Liver (tissue), 9 donors: ENCODE results near the gene RNF144B. TPM values are rescaled to one million over a fixed set of nuclear protein-coding genes. Genes with fewer than 3 reads are reported as not detected.

ENCODE experiments used
- DNase-seq: peaks from one replicate; pipeline ENCODE4 v3.0.0-alpha.2; 2017; ENCODE audit warnings: low spot score
- H3K27ac ChIP-seq, 2 donors: one replicate each; pipeline ENCODE4 v1.7.0; 2013; ENCODE audit warnings: inconsistent platforms in 2 of 2, low read length in 2 of 2, control low read depth in 1 of 2, low read depth in 1 of 2, mild to moderate bottlenecking in 1 of 2
- H3K27me3 ChIP-seq, 4 donors: one replicate each; pipeline versions ENCODE4 v1.6.1 to v1.7.0; 2013; ENCODE audit warnings: low read length in 3 of 4, inconsistent platforms in 1 of 4, mild to moderate bottlenecking in 1 of 4, moderate library complexity in 1 of 4; ENCODE audit not compliant: control insufficient read depth in 4 of 4, insufficient read depth in 4 of 4
- H3K36me3 ChIP-seq, 4 donors: one replicate each; pipeline versions ENCODE4 v1.6.1 to v1.7.0; 2013; ENCODE audit warnings: low read length in 3 of 4, mild to moderate bottlenecking in 3 of 4, low read depth in 1 of 4, moderate library complexity in 1 of 4; ENCODE audit not compliant: control insufficient read depth in 4 of 4, insufficient read depth in 3 of 4
- H3K4me1 ChIP-seq, 4 donors: one replicate each; pipeline versions ENCODE4 v1.6.1 to v1.7.0; 2013; ENCODE audit warnings: low read length in 3 of 4, mild to moderate bottlenecking in 3 of 4, moderate library complexity in 1 of 4; ENCODE audit not compliant: control insufficient read depth in 4 of 4, insufficient read depth in 4 of 4
- H3K4me3 ChIP-seq, 3 donors: one replicate each; pipeline versions ENCODE4 v1.6.1 to v1.7.0; 2013; ENCODE audit warnings: low read length in 3 of 3, control low read depth in 1 of 3, low read depth in 1 of 3, mild to moderate bottlenecking in 1 of 3
- H3K9ac ChIP-seq, 2 donors: one replicate each; pipeline ENCODE4 v1.7.0; 2013; ENCODE audit warnings: low read length in 2 of 2, mild to moderate bottlenecking in 2 of 2, moderate library complexity in 2 of 2, control low read depth in 1 of 2, low read depth in 1 of 2
- H3K9me3 ChIP-seq, 4 donors: one replicate each; pipeline versions ENCODE4 v1.6.1 to v1.7.0; 2013; ENCODE audit warnings: low read length in 3 of 4; ENCODE audit not compliant: control insufficient read depth in 4 of 4
- ATF3 ChIP-seq: IDR thresholded peaks from 2 replicates; pipeline ENCODE4 v1.6.1; 2016; ENCODE audit warnings: antibody characterized with exemption
- CTCF ChIP-seq: fragments of 150-350 bp; IDR thresholded peaks from 2 replicates; pipeline ENCODE4 v1.5.1; 2017; ENCODE audit warnings: improper control_type of control experiment, low read depth, low read length; ENCODE audit not compliant: missing input control
- EGR1 ChIP-seq, 2 donors: IDR thresholded peaks; 2 replicates each; pipeline ENCODE4 v1.6.1; 2016 to 2018; ENCODE audit warnings: antibody characterized with exemption in 2 of 2, low read depth in 2 of 2
- FOXA1 ChIP-seq: IDR thresholded peaks from 2 replicates; pipeline ENCODE4 v1.6.1; 2016; ENCODE audit warnings: antibody characterized with exemption
- FOXA2 ChIP-seq: IDR thresholded peaks from 2 replicates; pipeline ENCODE4 v1.6.1; 2016; ENCODE audit warnings: antibody characterized with exemption
- GABPA ChIP-seq, 2 donors: IDR thresholded peaks in 1 of 2; conservative IDR thresholded peaks in 1 of 2; 2 replicates each; pipeline ENCODE4 v1.6.1; 2016; ENCODE audit warnings: antibody characterized with exemption in 2 of 2, mild to moderate bottlenecking in 1 of 2, moderate library complexity in 1 of 2
- HNF4A ChIP-seq, 2 donors: conservative IDR thresholded peaks; 2 replicates each; pipeline ENCODE4 v1.6.1; 2016; ENCODE audit warnings: antibody characterized with exemption in 2 of 2, mild to moderate bottlenecking in 2 of 2
- HNF4G ChIP-seq: IDR thresholded peaks from 2 replicates; pipeline ENCODE4 v1.6.1; 2016; ENCODE audit warnings: antibody characterized with exemption
- JUND ChIP-seq, 2 donors: IDR thresholded peaks; 2 replicates each; pipeline ENCODE4 v1.6.1; 2016; ENCODE audit warnings: antibody characterized with exemption in 2 of 2
- NR2F2 ChIP-seq: IDR thresholded peaks from 2 replicates; pipeline ENCODE4 v1.6.1; 2016; ENCODE audit warnings: antibody characterized with exemption
- RAD21 ChIP-seq, 2 donors: IDR thresholded peaks; 2 replicates each; pipeline ENCODE4 v1.6.1; 2016; ENCODE audit warnings: antibody characterized with exemption in 2 of 2, mild to moderate bottlenecking in 2 of 2
- REST ChIP-seq: IDR thresholded peaks from 2 replicates; pipeline ENCODE4 v1.6.1; 2016; ENCODE audit warnings: antibody characterized with exemption, mild to moderate bottlenecking
- RXRA ChIP-seq, 2 donors: IDR thresholded peaks; 2 replicates each; pipeline ENCODE4 v1.6.1; 2017 to 2018; ENCODE audit warnings: antibody characterized with exemption in 2 of 2, mild to moderate bottlenecking in 1 of 2
- SP1 ChIP-seq: IDR thresholded peaks from 2 replicates; pipeline ENCODE4 v1.6.1; 2018; ENCODE audit warnings: antibody characterized with exemption, mild to moderate bottlenecking
- TAF1 ChIP-seq: conservative IDR thresholded peaks from 2 replicates; pipeline ENCODE4 v1.6.1; 2016; ENCODE audit warnings: antibody characterized with exemption, mild to moderate bottlenecking
- YY1 ChIP-seq: IDR thresholded peaks from 2 replicates; pipeline ENCODE4 v1.6.1; 2016; ENCODE audit warnings: antibody characterized with exemption, mild to moderate bottlenecking
- ZBTB33 ChIP-seq: IDR thresholded peaks from 2 replicates; pipeline ENCODE4 v1.6.1; 2016; ENCODE audit warnings: antibody characterized with exemption
- WGBS: extraction: QIAGEN DNeasy Blood & Tissue Kit; methylation state at CpG from one replicate; pipeline ENCODE4 v1.1.7; 2013; 5-methylcytosine and 5-hydroxymethylcytosine counted together
- polyA plus RNA-seq, 2 donors: library from polyadenylated mRNA; stranded (reverse) in 1 of 2; unstranded in 1 of 2; fragments of 200-250 nt in 1 of 2; fragments of >200 nt in 1 of 2; fragmentation: Nextera tagmentation in 1 of 2; extraction: Ambion mirVana in 1 of 2; gene quantifications; one replicate each; pipeline versions ENCODE4 v1.2.1 to v1.2.3, GENCODE V29; 2013 to 2015
- total RNA-seq, 2 donors: library from RNA; depleted of rRNA; stranded (reverse); fragments of >200 nt; gene quantifications; one replicate each; pipeline ENCODE4 v1.2.3, GENCODE V29; 2014
- TF ChIP-seq, protein P1 (sequence below): IDR thresholded peaks from 2 replicates; pipeline ENCODE4 v1.6.1; 2016; ENCODE audit warnings: antibody characterized with exemption
- donor health status: healthy.
- donor health status: healthy.
- donor health status: healthy.
- donor health status: healthy.
- donor health status: healthy.

Gene RNF144B
- total and polyA plus RNA-seq, 4 donors, result 3.0 to 15.1 (median 7.6) TPM

- TF ChIP-seq CTCF, result no peak
- TF ChIP-seq JUND (IDR thresholded peaks at IDR 0.05), result no peak
Measured at GRCh38 chr6:18514180-18514579, 127.0 kb downstream of the RNF144B start (continued).

GRCh38 chr6:18515767-18516166 is 128.6 kb downstream of the RNF144B start:
- H3K4me3 ChIP-seq, result no peak overlapping the region
- peaks cover 3 to 12% (median 9%) of the 10 kb centered on the region in 4 donors for H3K4me1 ChIP-seq
- H3K9me3 ChIP-seq, result no peaks in the 10 kb centered on the region
- WGBS, result 84% methylated on average over 1 of the region's 1 CpG
- H3K9ac ChIP-seq, result no peak overlapping the region
- H3K36me3 ChIP-seq, result no peaks in the 10 kb centered on the region
- DNase-seq, result no peak
- no peak overlapping the region for H3K27ac ChIP-seq
- no peak for TF ChIP-seq HNF4A (conservative IDR thresholded peaks at IDR 0.05)
- TF ChIP-seq NR2F2, result no peak
- TF ChIP-seq, protein P1, sequence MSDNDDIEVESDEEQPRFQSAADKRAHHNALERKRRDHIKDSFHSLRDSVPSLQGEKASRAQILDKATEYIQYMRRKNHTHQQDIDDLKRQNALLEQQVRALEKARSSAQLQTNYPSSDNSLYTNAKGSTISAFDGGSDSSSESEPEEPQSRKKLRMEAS, result no peak
- TF ChIP-seq RXRA (IDR thresholded peaks at IDR 0.05), result no peak
- TF ChIP-seq RAD21 (IDR thresholded peaks at IDR 0.05), result no peak
- no peak for TF ChIP-seq FOXA1
- TF ChIP-seq GABPA (IDR thresholded peaks at IDR 0.05 in 1 of 2, conservative IDR thresholded peaks at IDR 0.05 in 1 of 2), result no peak
- no peak for TF ChIP-seq TAF1
- TF ChIP-seq EGR1 (IDR thresholded peaks at IDR 0.05; ENCODE audit: low read depth in 2 of 2), result no peak
- TF ChIP-seq SP1, result no peak
- no peak for TF ChIP-seq YY1
- no peak for TF ChIP-seq JUND (IDR thresholded peaks at IDR 0.05)
- TF ChIP-seq ZBTB33, result no peak
- TF ChIP-seq FOXA2, result no peak
- TF ChIP-seq HNF4G, result no peak
- no peak for TF ChIP-seq ATF3
- no peak for TF ChIP-seq CTCF
- TF ChIP-seq REST, result no peak
- H3K27me3 ChIP-seq, result no peaks in the 10 kb centered on the region

Other genes with a start within 250 kb of the RNF144B start
- 10 to 100 TPM; 10.3 to 28.6 TPM for gene TPMT, start 232.3 kb upstream of the RNF144B start, total RNA-seq
- gene TPMT, start 232.3 kb upstream of the RNF144B start, polyA plus RNA-seq, result 10 to 100 TPM; 25.3 to 26.2 TPM
- gene KDM1B, start 231.9 kb upstream of the RNF144B start, total RNA-seq, result 10 to 100 TPM in 1 of 2 donors, 1 to 10 TPM in 1; 9.7 to 10.2 TPM
- gene KDM1B, start 231.9 kb upstream of the RNF144B start, polyA plus RNA-seq, result 1 to 10 TPM; 1.6 to 3.7 TPM
- 10 to 100 TPM; 24.7 to 92.6 TPM for gene DEK, start 122.8 kb upstream of the RNF144B start, total RNA-seq
- 10 to 100 TPM; 19.7 to 29.0 TPM for gene DEK, start 122.8 kb upstream of the RNF144B start, polyA plus RNA-seq